IMR-90 (cell line): ENCODE data around the gene GMPR. TPM values are rescaled to one million over a fixed set of nuclear protein-coding genes. Genes with fewer than 3 reads are reported as not detected.

Source experiments
- ATAC-seq: fragments of 200-7000 bp; cut with Tn5 transposase; 2 replicates; pipeline ENCODE4 v1.9.1; 2020; ENCODE audit warnings: low read depth, mild to moderate bottlenecking, moderate library complexity
- Bru-seq: library from RNA; stranded (reverse); fragments of 400-500 nt; gene quantifications from one replicate; lab custom pipeline; 2021; lab: Mats Ljungman, UMichigan
- BruChase-seq, 2 experiments: library from RNA; stranded (reverse); fragments of 400-500 nt; gene quantifications; one replicate each; lab custom pipeline; 2021; lab: Mats Ljungman, UMichigan
- BruUV-seq: library from RNA; stranded (reverse); fragments of 400-500 nt; replicated peaks from 2 replicates; lab custom pipeline; 2021; lab: Mats Ljungman, UMichigan
- CTCF ChIA-PET: fragments of 300-600 bp; formaldehyde crosslinking; extraction: SDS; loops from one replicate; lab custom pipeline; 2021; ENCODE audit warnings: antibody characterized with exemption; lab: Yijun Ruan, JAX
- POLR2A ChIA-PET: fragments of 300-600 bp; sonication (Branson Sonifier 250); formaldehyde crosslinking; loops from one replicate; lab custom pipeline; 2022; ENCODE audit warnings: antibody characterized with exemption; ENCODE audit not compliant: unreplicated experiment; lab: Charles Lee
- DNase-seq: peaks from one replicate; pipeline ENCODE4 v3.0.0; 2013
- H2AFZ ChIP-seq: replicated peaks from 2 replicates; pipeline ENCODE3; 2013; ENCODE audit warnings: low read length, mild to moderate bottlenecking; ENCODE audit not compliant: poor library complexity
- H2AK5ac ChIP-seq: 2 replicates; pipeline ENCODE4 v1.6.1; 2013; ENCODE audit warnings: low read depth, low read length, inconsistent platforms
- H2AK9ac ChIP-seq: replicated peaks from 2 replicates; pipeline ENCODE3; 2013; ENCODE audit warnings: mild to moderate bottlenecking, low read depth, low read length, moderate library complexity; ENCODE audit not compliant: poor library complexity
- H2BK120ac ChIP-seq: 2 replicates; pipeline ENCODE4 v1.6.1; 2013; ENCODE audit warnings: low read depth, low read length, inconsistent platforms
- H2BK15ac ChIP-seq: 3 replicates; pipeline ENCODE4 v1.6.1; 2013; ENCODE audit warnings: low read depth, low read length, inconsistent platforms
- H2BK20ac ChIP-seq: 2 replicates; pipeline ENCODE4 v1.6.1; 2013; ENCODE audit warnings: low read depth, mild to moderate bottlenecking, inconsistent platforms, low read length, moderate library complexity
- H2BK5ac ChIP-seq: 2 replicates; pipeline ENCODE4 v1.6.1; 2013; ENCODE audit warnings: mild to moderate bottlenecking, low read depth, low read length, inconsistent platforms; ENCODE audit not compliant: poor library complexity, severe bottlenecking
- H3K14ac ChIP-seq: replicated peaks from 2 replicates; pipeline ENCODE4 v1.6.1; 2013; ENCODE audit warnings: low read depth, low read length, inconsistent platforms
- H3K18ac ChIP-seq: 2 replicates; pipeline ENCODE4 v1.6.1; 2013; ENCODE audit warnings: low read depth, low read length, control low read depth
- H3K23ac ChIP-seq: 2 replicates; pipeline ENCODE4 v1.6.1; 2013; ENCODE audit warnings: low read depth, low read length, inconsistent platforms
- H3K27ac ChIP-seq: 2 replicates; pipeline ENCODE4 v1.5.1; 2013; ENCODE audit warnings: mild to moderate bottlenecking, control low read depth, low read length; ENCODE audit not compliant: insufficient read depth
- H3K27me3 ChIP-seq: 2 replicates; pipeline ENCODE4 v1.6.1; 2013; ENCODE audit warnings: low read length; ENCODE audit not compliant: control insufficient read depth, insufficient read depth
- H3K36me3 ChIP-seq: 2 replicates; pipeline ENCODE4 v1.6.1; 2013; ENCODE audit warnings: low read length, mixed read lengths; ENCODE audit not compliant: control insufficient read depth, insufficient read depth
- H3K4ac ChIP-seq: 2 replicates; pipeline ENCODE4 v1.6.1; 2013; ENCODE audit warnings: low read depth, low read length, inconsistent platforms
- H3K4me1 ChIP-seq: 2 replicates; pipeline ENCODE4 v1.6.1; 2013; ENCODE audit warnings: low read length, mixed read lengths; ENCODE audit not compliant: control insufficient read depth, insufficient read depth
- H3K4me2 ChIP-seq: 2 replicates; pipeline ENCODE4 v1.6.1; 2013; ENCODE audit warnings: low read depth, mild to moderate bottlenecking, control low read depth, low read length, moderate library complexity
- H3K4me3 ChIP-seq: 2 replicates; pipeline ENCODE4 v1.5.1; 2013; ENCODE audit warnings: low read depth, mild to moderate bottlenecking, control low read depth, low read length, moderate library complexity; ENCODE audit not compliant: insufficient read depth
- H3K56ac ChIP-seq: 2 replicates; pipeline ENCODE4 v1.6.1; 2013; ENCODE audit warnings: low read length, inconsistent platforms; ENCODE audit not compliant: insufficient read depth; ENCODE audit errors: extremely low read depth
- H3K79me1 ChIP-seq, 2 experiments: 2 replicates each; pipeline ENCODE4 v1.6.1; 2013; ENCODE audit warnings: low read length in 2 of 2, inconsistent platforms in 1 of 2, low read depth in 1 of 2
- H3K9ac ChIP-seq: 2 replicates; pipeline ENCODE4 v1.6.1; 2013; ENCODE audit warnings: low read depth, low read length, control low read depth
- H3K9me1 ChIP-seq: 2 replicates; pipeline ENCODE4 v1.6.1; 2013; ENCODE audit warnings: low read length, inconsistent platforms; ENCODE audit not compliant: insufficient read depth
- H3K9me3 ChIP-seq: 2 replicates; pipeline ENCODE4 v1.6.1; 2013; ENCODE audit warnings: low read length; ENCODE audit not compliant: control insufficient read depth, insufficient read depth
- H4K20me1 ChIP-seq: 2 replicates; pipeline ENCODE4 v1.6.1; 2013; ENCODE audit warnings: low read length, inconsistent platforms; ENCODE audit not compliant: insufficient read depth
- H4K5ac ChIP-seq: 2 replicates; pipeline ENCODE4 v1.6.1; 2013; ENCODE audit warnings: mild to moderate bottlenecking, low read depth, low read length, control low read depth
- H4K8ac ChIP-seq, 2 experiments: 2 replicates each; pipeline ENCODE4 v1.6.1; 2013; ENCODE audit warnings: low read depth in 2 of 2, low read length in 2 of 2, control low read depth in 1 of 2, inconsistent platforms in 1 of 2
- H4K91ac ChIP-seq: 2 replicates; pipeline ENCODE4 v1.6.1; 2013; ENCODE audit warnings: low read depth, low read length, inconsistent platforms; ENCODE audit not compliant: insufficient read depth
- BHLHE40 ChIP-seq: fragments of 150-350 bp; IDR thresholded peaks from 2 replicates; pipeline ENCODE4 v1.6.1; 2016; ENCODE audit warnings: mild to moderate bottlenecking, low read depth, low read length
- CEBPB ChIP-seq: IDR thresholded peaks from 2 replicates; pipeline ENCODE4 v1.6.1; 2012; ENCODE audit warnings: low read depth, low read length, improper control_type of control experiment
- CHD1 ChIP-seq: IDR thresholded peaks from 2 replicates; pipeline ENCODE4 v1.6.1; 2012; ENCODE audit warnings: low read depth, low read length, improper control_type of control experiment
- MAZ ChIP-seq: IDR thresholded peaks from 2 replicates; pipeline ENCODE4 v1.6.1; 2012; ENCODE audit warnings: low read depth, mild to moderate bottlenecking, low read length, improper control_type of control experiment, moderate library complexity, borderline replicate concordance
- MXI1 ChIP-seq: IDR thresholded peaks from 2 replicates; pipeline ENCODE4 v1.6.1; 2012; ENCODE audit warnings: low read depth, mild to moderate bottlenecking, low read length, moderate library complexity, borderline replicate concordance
- RCOR1 ChIP-seq: IDR thresholded peaks from 2 replicates; pipeline ENCODE4 v1.6.1; 2012; ENCODE audit warnings: mild to moderate bottlenecking, low read length, improper control_type of control experiment; ENCODE audit not compliant: insufficient replicate concordance
- RFX5 ChIP-seq: IDR thresholded peaks from 2 replicates; pipeline ENCODE4 v1.8.0; 2012; ENCODE audit warnings: low read depth, mild to moderate bottlenecking, low read length, moderate library complexity
- WGBS, 2 experiments: methylation state at CpG; one replicate each; pipeline versions ENCODE4 v1.1.5 to v1.1.7; 2013; ENCODE audit warnings: missing lambda C conversion rate in 2 of 2; ENCODE audit not compliant: insufficient read length in 1 of 2; ENCODE audit errors: extremely low coverage in 2 of 2; 5-methylcytosine and 5-hydroxymethylcytosine counted together
- dilution Hi-C: fragments of 300-500 bp; cut with HindIII; formaldehyde crosslinking; loops from one replicate; pipeline ENCODE4 v1.14.3; 2018; ENCODE audit warnings: low sequenced_read_pairs; ENCODE audit not compliant: unreplicated experiment
- in situ Hi-C: fragments of 300-500 bp; cut with MboI; formaldehyde crosslinking; loops from 3 replicates; pipeline ENCODE4 v1.14.3; 2019; ENCODE audit warnings: low sequenced_read_pairs, inconsistent platforms, mixed read lengths
- intact Hi-C: fragments of 100-400 bp; cut with micrococcal nuclease; formaldehyde crosslinking; loops from 2 replicates; pipeline ENCODE4 v1.10.0; 2022
- long read RNA-seq: library from polyadenylated mRNA; unstranded; transcript quantifications from one replicate; pipeline ENCODE4 v2.0.0, GENCODE V29; 2021; ENCODE audit not compliant: unreplicated experiment
- polyA plus RNA-seq, 3 experiments: library from polyadenylated mRNA; depleted of rRNA; stranded (reverse); fragments of >200 nt; gene quantifications; 2 replicates each; pipeline ENCODE4 v1.2.3, GENCODE V29; 2012; ENCODE audit warnings: low replicate concordance in 1 of 3
- total RNA-seq: library from RNA; depleted of rRNA; stranded (reverse); fragments of >200 nt; gene quantifications from 2 replicates; pipeline ENCODE4 v1.2.3, GENCODE V29; 2012; rRNA removed
- TF ChIP-seq, protein P1 (sequence below): conservative IDR thresholded peaks from 2 replicates; pipeline ENCODE4 v1.5.1; 2012; ENCODE audit warnings: mild to moderate bottlenecking, low read depth, low read length, improper control_type of control experiment

The GMPR gene
- total RNA-seq = 6.3 and 6.7 TPM in 2 replicates
- polyA plus RNA-seq (2012; rRNA removed) = 7.0 and 8.6 TPM in 2 replicates
- polyA plus RNA-seq (2012; cell fraction: cytosol; rRNA removed) = 7.0 and 10.0 TPM in 2 replicates
- polyA plus RNA-seq (2012; cell fraction: nucleus; rRNA removed; ENCODE audit: low replicate concordance) = 3.7 and 5.9 TPM in 2 replicates
- percentile 48 among the genes with signal in this experiment for Bru-seq, nascent RNA
- percentile 48 among the genes with signal in this experiment for BruChase-seq, experiment 1, labeled RNA remaining after a 6-hour chase
- percentile 44 among the genes with signal in this experiment for BruChase-seq, experiment 2, labeled RNA remaining after a 2-hour chase
- long read RNA-seq, transcript GMPR-201 (9 exons, 1,515 nt) = major isoform, 13 of 15 reads
- long read RNA-seq, partial matches to known transcripts = 0 of 15 reads
- long read RNA-seq, other reads (novel, unspliced or antisense) = 2 of 15 reads

GRCh38 chr6:16238057-16238962 lies at the start of gene GMPR:
TSS of gene GMPR (plus strand) at chr6:16238587. CDS start at chr6:16238694, 107 bp downstream.
- Histone ChIP-seq H3K4ac (peak within 1 kb of the TSS; percentile 30), H2BK20ac (0 out of 2 replicates have a peak within 1 kb of the TSS, but pooled peaks have one; percentile 4), H3K27ac (no peak within 1 kb of the TSS; the same call in 1 of the 2 replicates), H3K14ac (peak within 1 kb of the TSS; percentile 51; the same call in 1 of the 2 replicates), H4K20me1 (peaks cover 6% of the 10 kb centered on the region; the same call in 1 of the 2 replicates), H4K8ac (peak within 1 kb of the TSS; percentile 25 to 62; a peak in 1 of 4 replicates), H2AK9ac (peak within 1 kb of the TSS; percentile 82), H3K9me1 (no peaks in the 10 kb centered on the region), H3K9ac (peak within 1 kb of the TSS; percentile 55), H3K4me3 (peak within 1 kb of the TSS; percentile 65), H3K9me3 (no peaks in the 10 kb centered on the region), H2AFZ (peak within 1 kb of the TSS; percentile 88), H3K27me3 (no peaks in the 10 kb centered on the region), H4K91ac (peak within 1 kb of the TSS; percentile 58), H2BK120ac (peak within 1 kb of the TSS; percentile 62), H2BK15ac (peak within 1 kb of the TSS; percentile 57; the same call in 2 of the 3 replicates), H3K56ac (peak within 1 kb of the TSS; percentile 8; the same call in 1 of the 2 replicates), H2BK5ac (no peak within 1 kb of the TSS), H2AK5ac (peak within 1 kb of the TSS; percentile 8; the same call in 1 of the 2 replicates), H3K4me1 (peaks cover 11% of the 10 kb centered on the region), H3K23ac (no peak within 1 kb of the TSS), H3K18ac (no peak within 1 kb of the TSS; the same call in 1 of the 2 replicates), H3K36me3 (no peaks in the 10 kb centered on the region), H4K5ac (no peak within 1 kb of the TSS; the same call in 1 of the 2 replicates), H3K4me2 (peak within 1 kb of the TSS; percentile 87), H3K79me1 (no peaks in the 10 kb centered on the region)
- intact Hi-C loops (no loop called here), in situ Hi-C loops (no loop called here), dilution Hi-C loops (no loop called here)
- ChIA-PET POLR2A (no interaction called here), CTCF (interaction anchor here (0.7 to 1.2 kb wide), 3 partner anchors 32 to 652 kb away, joined by 3 to 4 read pairs (median 4); no protein-coding TSS in a partner anchor)
- no TSS peak for BruUV-seq
- TF ChIP-seq RCOR1 (no peak), CHD1 (no peak), BHLHE40 (0 out of 2 replicates have a peak, but pooled peaks have one; percentile 13), RFX5 (no peak), MXI1 (peak; percentile 45; the same call in 1 of the 2 replicates), MAZ (peak; percentile 19; the same call in 1 of the 2 replicates), CEBPB (no peak)
- TF ChIP-seq, protein P1, sequence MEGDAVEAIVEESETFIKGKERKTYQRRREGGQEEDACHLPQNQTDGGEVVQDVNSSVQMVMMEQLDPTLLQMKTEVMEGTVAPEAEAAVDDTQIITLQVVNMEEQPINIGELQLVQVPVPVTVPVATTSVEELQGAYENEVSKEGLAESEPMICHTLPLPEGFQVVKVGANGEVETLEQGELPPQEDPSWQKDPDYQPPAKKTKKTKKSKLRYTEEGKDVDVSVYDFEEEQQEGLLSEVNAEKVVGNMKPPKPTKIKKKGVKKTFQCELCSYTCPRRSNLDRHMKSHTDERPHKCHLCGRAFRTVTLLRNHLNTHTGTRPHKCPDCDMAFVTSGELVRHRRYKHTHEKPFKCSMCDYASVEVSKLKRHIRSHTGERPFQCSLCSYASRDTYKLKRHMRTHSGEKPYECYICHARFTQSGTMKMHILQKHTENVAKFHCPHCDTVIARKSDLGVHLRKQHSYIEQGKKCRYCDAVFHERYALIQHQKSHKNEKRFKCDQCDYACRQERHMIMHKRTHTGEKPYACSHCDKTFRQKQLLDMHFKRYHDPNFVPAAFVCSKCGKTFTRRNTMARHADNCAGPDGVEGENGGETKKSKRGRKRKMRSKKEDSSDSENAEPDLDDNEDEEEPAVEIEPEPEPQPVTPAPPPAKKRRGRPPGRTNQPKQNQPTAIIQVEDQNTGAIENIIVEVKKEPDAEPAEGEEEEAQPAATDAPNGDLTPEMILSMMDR = no peak
- 2% methylated on average over 25 of the region's 84 CpGs; no CpG with 5 or more reads in 1 of the 2 experiments for WGBS, 2 experiments
- peak; percentile 39 for DNase-seq
- ATAC-seq = peak; percentile 88
